Measurements from ENCODE around the gene IAPP.

Gene IAPP

GRCh38 chr12:21428241-21428640 lies 55.5 kb downstream of the IAPP start:
- H3K79me2 ChIP-seq (ENCODE audit: insufficient read depth, low read length), result no peaks in the 10 kb centered on the region
- no peaks in the 10 kb centered on the region for H3K9me3 ChIP-seq (ENCODE audit: insufficient read depth, low read depth, low read length)
- H3K4me1 ChIP-seq (ENCODE audit: insufficient read depth, low read length, poor library complexity, severe bottlenecking), result no peaks in the 10 kb centered on the region
- H3F3A ChIP-seq (ENCODE audit: low read depth), result no peaks in the 10 kb centered on the region
- no peaks in the 10 kb centered on the region for H3K9me2 ChIP-seq (replicated peaks; ENCODE audit: low read depth, low read length)
- no peak overlapping the region for H2AFZ ChIP-seq (ENCODE audit: low read length)
- no peak overlapping the region for H3K9ac ChIP-seq (ENCODE audit: low read depth, low read length, poor library complexity, severe bottlenecking)
- H3K27me3 ChIP-seq (ENCODE audit: insufficient read depth, low read length, poor library complexity, severe bottlenecking), result no peaks in the 10 kb centered on the region
- H3K36me3 ChIP-seq (ENCODE audit: insufficient read depth, low read length), result no peaks in the 10 kb centered on the region
- no peak overlapping the region for H3K4me2 ChIP-seq (ENCODE audit: low read depth, low read length, poor library complexity, severe bottlenecking)
- TF ChIP-seq CTCF (conservative IDR thresholded peaks at IDR 0.05; ENCODE audit: low read length) (no peak), EZH2phosphoT487 (IDR thresholded peaks at IDR 0.05; ENCODE audit: borderline replicate concordance) (no peak)
- no peak overlapping the region for H3K4me3 ChIP-seq (ENCODE audit: low read length, poor library complexity, severe bottlenecking)
- H4K20me1 ChIP-seq (ENCODE audit: insufficient read depth, low read length, poor library complexity, severe bottlenecking), result no peaks in the 10 kb centered on the region

Measured in Loucy (cell line).